NCI-H748 (cell line): Measurements from ENCODE around the gene CDK15.

Source experiments
- DNase-seq: peaks from one replicate; lab custom pipeline; 2025; ENCODE audit not compliant: unreplicated experiment; lab: John Stamatoyannopoulos, UW

The CDK15 gene

DNA sequence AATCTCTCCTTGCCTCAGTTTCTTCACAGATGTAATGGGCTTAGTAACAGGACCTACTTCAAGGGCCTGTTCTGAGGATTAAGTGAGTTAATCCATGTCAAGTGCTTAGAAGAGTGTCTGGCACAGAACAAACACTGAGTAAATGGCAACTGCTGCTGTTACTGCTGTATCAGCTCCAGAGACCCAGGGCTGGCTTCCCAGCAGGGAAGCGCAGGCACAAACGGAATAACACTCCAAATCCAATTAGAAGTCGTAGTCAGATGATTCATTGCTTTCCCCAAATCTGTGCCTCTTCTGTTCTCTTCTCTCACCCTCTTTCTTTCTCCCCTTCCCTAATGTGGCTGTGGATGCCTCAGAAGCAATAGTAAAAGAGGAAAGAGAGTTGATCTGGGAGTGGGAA is 126.2 kb downstream of the CDK15 start:
- DNase-seq: peak; percentile 29

DNA sequence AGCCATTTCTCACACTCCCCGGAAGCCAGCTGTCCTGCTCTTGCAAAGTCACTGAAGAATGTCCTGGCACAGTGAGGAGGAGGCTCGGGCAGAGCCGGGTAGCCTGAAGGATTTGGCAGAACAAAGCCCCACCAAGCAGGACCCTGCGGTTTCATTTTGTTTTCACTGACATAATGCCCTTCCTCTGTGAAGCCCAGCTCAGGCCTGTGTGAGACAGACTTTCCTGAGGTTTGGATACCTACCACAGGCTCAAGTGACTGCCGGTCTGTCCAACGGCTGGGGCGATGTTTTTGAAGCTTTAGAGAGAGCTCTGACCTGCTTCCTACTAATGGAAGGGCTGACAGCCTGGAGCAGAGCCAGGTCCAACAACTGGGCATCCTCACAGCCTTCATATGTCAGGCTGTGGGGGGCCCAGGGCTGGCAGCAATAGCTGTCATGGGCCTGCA is 127.5 kb downstream of the CDK15 start:
- no peak for DNase-seq

DNA sequence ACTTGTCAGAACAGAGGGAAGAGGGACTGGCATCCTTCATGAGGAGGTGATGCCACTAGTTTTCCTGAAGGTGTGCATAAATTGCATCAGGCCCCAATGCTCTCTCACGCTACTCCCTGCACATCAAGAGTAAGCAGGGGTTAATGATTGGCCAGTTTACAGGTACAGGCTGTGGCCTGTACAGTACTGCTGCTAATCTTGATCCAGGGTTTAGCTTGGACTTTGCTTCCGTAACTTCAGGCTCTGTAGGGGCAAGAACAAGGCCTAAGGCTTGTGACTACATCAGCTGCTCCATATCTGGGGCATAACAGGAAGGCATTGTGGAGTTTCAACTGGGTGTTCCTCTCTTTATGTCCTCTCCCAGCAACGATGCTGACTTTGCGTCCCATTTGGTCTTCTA is 130.5 kb downstream of the CDK15 start:
- no peak for DNase-seq

DNA sequence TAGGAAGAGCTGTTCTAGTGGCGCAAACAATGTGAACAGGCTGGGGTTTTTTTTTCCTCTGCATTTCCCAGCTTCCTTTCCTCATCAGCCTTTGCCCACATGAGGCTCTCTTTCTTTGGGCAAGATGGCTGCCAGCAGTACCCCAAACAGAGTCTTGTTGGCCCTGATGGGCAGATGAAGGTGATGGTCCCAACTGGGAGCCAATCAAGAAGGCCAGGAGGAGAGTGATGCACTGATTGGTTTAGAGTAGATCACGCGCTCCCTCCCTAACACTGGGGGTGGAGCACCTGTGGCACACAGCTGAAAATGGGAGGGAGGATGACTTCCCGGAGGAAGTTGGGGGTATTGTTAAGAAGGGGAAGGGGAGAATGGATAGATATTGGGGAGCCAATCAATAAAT is 131.0 kb downstream of the CDK15 start:
- DNase-seq: no peak

DNA sequence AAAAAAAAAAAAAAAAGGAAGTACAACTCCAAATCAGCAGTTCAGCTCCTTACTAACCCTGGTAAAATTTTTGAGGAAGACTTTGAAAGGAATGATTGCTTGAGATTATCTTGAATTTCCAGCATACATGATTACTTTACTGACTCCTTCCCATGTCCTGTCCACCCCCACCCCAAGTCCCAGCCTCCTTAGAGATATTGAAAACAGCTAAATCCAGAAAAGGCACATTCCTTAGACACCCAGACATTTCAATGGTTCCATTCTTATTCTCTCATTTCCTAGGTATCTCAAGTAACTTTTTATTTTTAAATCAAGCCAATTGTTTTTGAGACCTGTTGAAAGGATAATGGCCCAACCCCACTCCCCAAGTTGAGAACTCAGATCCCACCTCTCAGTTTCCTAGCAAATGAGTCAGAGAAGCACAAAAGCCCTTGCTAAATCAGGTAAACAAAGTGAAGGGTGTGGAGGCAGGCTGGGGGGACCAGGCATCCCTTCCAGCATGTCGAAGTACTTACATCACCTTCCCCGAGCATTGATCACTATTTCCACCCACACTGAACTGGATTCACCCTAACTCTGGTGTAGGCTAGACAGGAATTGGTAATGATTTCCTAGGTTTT is 131.9 kb downstream of the CDK15 start:
- DNase-seq: no peak

DNA sequence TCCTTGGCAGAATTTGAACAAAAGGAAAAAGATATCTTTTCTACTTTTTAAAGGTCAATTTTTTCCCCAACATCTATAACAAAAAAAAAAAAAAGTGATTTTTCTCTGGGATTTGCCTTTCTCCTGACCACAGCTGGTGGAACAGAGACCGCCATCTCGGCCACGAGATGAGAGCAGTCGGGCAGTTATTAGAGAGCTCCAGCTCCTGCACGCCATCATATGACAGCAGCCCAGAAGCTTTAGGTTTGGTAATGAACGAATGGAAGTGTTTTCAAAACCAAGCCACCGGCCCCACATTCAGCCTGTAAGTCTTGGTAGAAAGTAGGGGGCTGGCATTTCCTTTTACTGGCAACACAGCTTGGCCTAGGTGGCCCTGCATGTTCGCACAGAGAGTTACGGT is 132.4 kb downstream of the CDK15 start:
- DNase-seq: no peak

DNA sequence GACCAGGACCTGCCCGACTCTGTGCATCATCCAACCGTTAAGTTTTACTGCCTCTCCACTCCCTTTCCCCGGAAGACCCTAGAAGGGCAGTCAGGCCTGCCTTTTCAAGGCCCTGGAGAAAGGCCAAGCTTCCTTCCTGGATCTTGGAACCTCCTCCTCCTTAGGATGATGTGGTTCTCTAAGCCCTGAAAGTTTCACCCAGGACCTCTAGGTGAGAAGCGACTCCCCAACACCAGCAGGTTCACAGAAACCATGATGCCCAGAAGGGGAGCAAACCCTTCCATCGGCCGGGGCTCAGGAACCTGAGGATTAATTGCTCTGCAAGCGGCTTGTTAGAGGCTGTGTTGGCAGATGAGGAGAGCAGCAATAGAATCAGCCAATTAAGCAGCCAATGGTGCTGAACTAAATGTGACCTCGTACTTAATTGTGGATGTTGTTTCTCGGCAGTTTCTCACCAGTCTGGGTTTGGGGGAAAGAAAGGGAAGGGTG is 133.2 kb downstream of the CDK15 start:
- DNase-seq: no peak

DNA sequence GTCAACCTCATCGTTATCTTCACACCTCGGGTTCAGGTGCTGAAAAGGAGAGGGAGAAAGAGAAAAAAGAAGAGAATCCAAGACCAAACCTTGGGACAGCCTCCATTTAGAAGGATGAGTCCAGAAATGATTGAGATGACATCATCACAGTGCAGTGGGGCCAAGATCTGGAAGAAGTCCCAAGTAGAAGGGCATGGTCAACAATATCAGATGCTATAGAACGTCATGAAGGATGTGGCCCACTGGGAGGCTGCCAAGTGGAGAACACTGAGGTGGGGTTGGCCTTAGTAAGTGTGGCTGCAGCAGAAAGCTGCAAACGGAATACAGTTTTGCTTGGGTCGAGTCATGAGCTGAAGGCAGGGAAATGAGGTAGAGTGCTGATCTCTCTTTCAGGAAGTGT is 136.2 kb downstream of the CDK15 start:
- DNase-seq: no peak
